UCSD-AML1 (cell line): Measurements from ENCODE around the gene PPHLN1.
A peak's percentile ranks its signal among the peaks of the same experiment; 100 is the strongest.
"Not testable (repeated sequence)": the region's sequence is repeated elsewhere in the genome, so short reads cannot be mapped to it uniquely, and the experiment has no call there.

Experiments used
- DNase-seq: peaks from one replicate; lab custom pipeline; 2025; ENCODE audit not compliant: unreplicated experiment; lab: John Stamatoyannopoulos, UW

PPHLN1 gene

DNA sequence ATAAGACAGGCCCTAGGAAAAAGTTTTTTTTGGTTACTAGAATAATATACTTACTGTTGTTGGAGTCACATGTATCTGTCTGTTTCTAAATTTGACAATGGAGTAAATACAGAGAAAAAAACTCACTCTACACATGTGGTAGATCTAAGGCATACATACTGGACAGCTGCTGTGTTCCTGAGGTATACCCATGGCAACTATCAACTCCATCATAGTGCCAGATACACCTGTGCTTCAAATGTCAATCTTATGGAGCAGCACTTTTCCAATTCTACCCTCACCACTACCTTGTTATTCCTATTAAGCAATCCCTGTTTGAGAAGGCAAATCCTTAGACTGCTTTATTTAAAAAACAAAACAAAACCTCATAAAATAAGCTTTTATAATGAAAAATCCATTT, 3.4 kb upstream of the PPHLN1 start:
- DNase-seq: no peak

DNA sequence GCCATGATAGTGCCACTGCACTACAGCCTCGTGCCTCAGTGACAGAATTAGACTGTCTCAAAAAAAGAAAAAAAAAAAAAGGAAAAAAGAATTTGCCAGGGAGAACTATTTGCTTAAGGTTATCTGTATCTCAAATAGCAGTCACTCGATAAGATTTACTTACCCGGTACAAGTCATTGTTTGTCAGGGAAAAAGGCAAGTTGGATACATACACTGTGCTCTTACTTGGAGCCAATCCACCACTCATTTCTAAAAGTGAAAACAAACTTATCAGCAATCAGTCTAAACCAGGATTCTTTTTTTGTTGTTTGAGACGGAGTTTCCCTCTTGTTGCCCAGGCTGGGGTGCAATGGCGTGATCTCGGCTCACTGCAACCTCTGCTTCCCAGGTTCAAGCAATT, 2.1 kb upstream of the PPHLN1 start:
- no peak for DNase-seq

DNA sequence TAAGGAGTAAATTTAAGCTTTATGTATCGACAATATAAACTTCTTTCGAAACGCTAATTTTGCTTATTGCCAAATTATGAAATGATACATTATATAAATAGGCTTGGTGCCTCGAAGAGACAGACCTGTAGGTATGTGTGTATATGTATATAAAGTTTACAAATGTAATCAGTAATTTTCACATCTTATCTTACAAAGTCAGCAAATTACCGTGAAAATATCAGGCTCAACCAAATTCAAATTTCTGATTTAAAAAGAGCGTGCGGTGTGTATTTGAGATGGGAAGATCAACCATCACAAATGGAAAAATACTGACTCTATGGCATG, 678 bp upstream of the PPHLN1 start:
- DNase-seq: no peak

- DNase-seq: peak; percentile 19
Observed at GRCh38 chr12:42326541-42327226, 717 bp downstream of the PPHLN1 start.

DNA sequence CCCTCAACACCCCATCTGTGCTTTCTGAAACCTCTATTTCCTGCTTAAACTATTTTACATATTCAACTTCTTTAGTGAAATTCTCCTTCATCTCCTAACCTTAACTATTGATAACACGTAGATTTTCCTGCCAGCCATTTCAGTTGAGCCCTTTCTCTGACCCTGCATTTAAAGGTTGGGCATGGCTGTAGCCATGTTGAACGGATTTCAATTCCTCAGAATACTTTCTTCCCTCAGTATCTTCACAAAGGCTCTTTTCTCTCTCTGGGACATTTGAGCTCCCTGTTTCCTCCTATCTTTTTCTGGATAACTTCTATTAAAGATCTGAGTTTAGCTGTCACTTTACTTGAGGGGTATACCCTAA, 1.2 kb downstream of the PPHLN1 start:
- DNase-seq: no peak

DNA sequence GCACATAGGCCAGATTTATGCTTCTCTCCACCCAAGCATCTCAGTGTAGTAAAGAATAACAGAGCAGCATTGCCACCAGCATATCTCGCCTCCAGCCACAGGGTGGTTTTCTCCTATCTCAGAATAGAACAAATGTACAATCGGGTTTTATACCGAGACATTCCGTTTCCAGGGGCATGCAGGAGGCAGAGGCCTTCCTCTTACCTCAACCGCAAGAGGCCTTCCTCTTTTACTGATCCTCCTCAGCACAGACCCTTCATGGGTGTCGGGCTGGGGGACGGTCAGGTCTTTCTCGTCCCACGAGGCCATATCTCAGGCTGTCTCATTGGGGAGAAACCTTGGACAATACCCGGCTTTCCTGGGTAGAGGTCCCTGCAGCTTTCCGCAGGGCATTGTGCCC, 4.1 kb downstream of the PPHLN1 start:
- DNase-seq: peak; percentile 16

- DNase-seq: no peak
Observed at GRCh38 chr12:42332301-42333285, 6.6 kb downstream of the PPHLN1 start.

DNA sequence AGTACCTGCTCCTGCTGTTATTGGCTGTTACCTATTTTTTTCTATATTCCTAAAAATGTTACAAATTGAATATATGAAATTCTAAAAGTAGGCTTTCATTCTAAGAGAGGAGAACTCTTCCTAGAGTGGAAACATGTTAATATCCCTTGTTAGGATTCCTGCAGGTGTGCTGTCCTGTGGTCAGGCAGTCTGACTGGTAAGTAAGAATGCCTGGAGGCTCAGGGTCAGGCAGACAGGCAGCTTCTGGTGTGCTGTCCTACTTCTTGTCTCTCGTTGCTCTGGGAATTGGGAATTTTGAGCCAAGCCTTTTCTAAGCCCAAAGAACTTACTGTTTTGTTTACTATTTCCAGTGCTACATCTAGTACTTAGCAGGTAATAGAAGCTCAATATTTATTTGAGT, 10.3 kb downstream of the PPHLN1 start:
- no peak for DNase-seq

GRCh38 chr12:42338280-42338679, 12.3 kb downstream of the PPHLN1 start:
- no peak for DNase-seq

DNA sequence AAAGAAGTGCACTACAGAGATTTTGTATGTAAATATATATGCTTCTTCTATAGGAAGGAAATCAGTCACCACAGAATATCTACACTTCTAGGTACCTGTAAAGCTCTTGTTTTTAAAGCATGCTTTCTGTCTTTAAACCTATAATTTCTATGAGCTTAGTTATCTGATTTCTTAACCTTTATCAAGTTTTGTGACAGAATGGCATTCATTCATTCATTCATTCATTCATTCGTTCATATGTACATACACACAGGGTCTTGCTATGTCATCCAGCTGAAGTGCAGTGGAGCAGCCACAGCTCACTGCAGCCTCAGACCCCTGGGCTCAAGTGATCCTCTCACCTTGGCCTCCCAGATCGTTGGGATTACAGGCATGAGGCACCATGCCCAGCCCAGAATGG, 16.1 kb downstream of the PPHLN1 start:
- no peak for DNase-seq

DNA sequence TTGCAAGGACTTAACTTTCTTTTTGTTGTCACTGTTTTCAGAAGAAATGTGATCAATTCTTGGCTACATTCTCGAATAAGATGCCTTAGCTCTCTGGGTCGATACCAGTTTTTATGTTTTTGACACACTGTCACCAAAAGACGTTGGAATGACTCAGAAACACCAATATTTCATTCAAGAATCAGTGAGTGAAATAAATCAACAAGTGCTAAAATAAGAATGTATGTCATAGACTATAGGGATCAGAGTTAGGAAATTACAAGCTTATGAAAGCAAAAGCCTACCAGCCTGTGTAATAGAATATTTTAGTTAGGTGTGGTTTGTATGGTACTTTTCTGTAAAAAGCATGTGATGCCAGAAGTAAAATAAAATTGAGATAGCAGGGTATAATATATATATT, 17.8 kb downstream of the PPHLN1 start:
- no peak for DNase-seq

DNA sequence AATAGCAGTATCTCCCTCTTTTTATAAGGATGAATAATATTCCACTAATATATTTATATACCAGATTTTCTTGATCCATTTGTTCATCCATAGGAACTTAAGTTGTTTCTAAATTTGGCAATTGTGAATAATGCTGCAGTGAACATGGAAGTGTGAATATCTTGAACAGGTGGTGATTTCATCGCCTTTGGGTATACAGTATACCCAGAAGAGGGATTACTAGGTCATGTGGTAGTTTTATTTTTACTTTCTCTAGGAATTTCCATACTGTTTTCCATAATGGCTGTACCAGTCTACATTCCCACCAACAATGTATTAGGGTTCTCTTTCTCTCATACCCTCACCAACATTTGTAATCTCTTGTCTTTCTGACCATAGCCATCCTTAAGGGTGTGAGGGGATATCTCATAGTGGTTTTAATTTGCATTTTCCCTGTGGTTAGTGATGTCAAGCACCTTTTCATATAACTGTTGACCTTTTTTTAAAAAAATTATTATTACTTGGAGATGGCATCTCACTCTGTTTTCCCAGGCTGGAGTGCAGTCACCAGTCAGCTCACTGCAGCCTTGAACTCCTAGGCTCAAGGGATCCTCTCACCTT, 20.5 kb downstream of the PPHLN1 start:
- DNase-seq: no peak

- DNase-seq: not testable (repeated sequence)
Observed at GRCh38 chr12:42349119-42350020, 23.4 kb downstream of the PPHLN1 start.

GRCh38 chr12:42350021-42350407, 24.0 kb downstream of the PPHLN1 start:
- DNase-seq: not testable (repeated sequence)

- no peak for DNase-seq
Observed at GRCh38 chr12:42356344-42356743, 30.4 kb downstream of the PPHLN1 start.

GRCh38 chr12:42360747-42361403, 34.9 kb downstream of the PPHLN1 start:
- no peak for DNase-seq

DNA sequence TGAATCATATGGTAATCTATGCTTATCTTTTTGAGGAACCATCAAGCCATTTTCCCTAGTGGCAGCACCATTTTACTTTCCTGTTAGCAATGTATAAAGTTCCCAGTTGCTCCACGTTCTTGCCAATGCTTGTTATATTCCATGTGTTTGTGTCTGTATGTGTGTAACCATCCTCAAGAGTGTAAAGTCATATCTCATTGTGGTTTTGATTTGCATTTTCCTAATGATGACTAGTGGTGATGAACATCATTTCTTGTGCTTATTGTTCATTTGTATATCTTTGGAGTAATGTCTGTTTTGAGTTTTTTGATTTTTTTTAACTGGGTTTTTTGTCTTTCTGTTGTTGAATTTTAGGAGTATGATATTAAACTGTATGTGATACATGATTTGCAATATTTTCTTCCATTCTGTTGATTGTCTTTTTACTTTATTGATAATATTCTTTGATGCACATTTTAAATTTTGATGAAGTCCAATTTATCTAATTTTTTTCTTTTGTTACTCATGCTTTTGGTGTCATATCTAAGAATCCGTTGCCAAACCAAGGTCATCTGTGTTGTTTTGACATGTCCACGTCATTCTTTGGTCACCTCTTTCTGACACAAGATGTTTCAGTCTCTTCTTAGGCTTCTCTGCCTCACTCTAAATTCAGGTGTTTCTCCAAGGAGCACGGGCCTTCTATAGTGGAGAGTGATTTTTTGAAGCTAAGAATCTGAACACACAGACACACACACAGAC, 36.1 kb downstream of the PPHLN1 start:
- DNase-seq: no peak

GRCh38 chr12:42362647-42363260, 36.8 kb downstream of the PPHLN1 start:
- no peak for DNase-seq

GRCh38 chr12:42364692-42365091, 38.7 kb downstream of the PPHLN1 start:
- DNase-seq: no peak
